NCI-H460 (cell line): ENCODE measurements around the gene NMT1. TPM values are rescaled to one million over a fixed set of nuclear protein-coding genes. Genes with fewer than 3 reads are reported as not detected.

Experiments used
- DNase-seq: peaks from one replicate; pipeline ENCODE4 v3.0.0-alpha.2; 2016; ENCODE audit warnings: low read depth; ENCODE audit errors: extremely low read depth
- total RNA-seq: library from RNA; depleted of rRNA; stranded (reverse); fragments of >200 nt; shearing (Covaris generic); gene quantifications from 2 replicates; pipeline ENCODE4 v1.2.3, GENCODE V29; 2014

The NMT1 gene
- total RNA-seq, 1 experiment from 2014 or later, result 88.9 TPM

DNA sequence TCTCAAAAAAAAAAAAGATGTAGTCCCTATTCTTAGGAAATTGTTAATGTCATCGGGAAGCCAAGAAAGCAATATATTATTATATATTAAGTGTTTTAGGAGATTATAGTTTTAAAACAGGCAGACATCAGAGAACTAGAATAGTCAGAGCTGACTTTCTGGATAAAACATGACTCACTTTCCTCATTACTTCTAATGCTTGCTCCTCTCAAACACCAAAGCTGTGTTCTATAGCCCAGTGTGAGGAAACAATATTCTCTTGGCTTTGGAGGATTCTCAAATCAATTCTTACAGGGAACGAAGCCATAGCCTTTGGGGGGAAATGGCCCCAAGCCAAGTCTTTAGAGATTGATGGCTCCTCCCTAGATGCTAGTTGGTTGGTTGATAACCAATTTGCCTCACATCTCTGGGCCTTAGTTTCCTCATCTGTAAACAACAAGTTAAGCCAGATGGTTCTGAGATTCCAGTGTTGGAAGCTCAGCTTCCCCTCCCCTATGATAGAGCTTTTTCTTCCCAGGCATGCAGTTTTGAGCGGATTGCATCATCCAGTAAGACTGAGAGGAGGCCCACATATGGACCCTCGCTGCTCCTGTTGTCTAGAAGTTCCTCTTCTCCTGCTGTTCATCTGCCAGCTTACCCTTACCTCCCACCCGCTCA lies 12.4 kb downstream of the NMT1 start:
- DNase-seq, result no peak

DNA sequence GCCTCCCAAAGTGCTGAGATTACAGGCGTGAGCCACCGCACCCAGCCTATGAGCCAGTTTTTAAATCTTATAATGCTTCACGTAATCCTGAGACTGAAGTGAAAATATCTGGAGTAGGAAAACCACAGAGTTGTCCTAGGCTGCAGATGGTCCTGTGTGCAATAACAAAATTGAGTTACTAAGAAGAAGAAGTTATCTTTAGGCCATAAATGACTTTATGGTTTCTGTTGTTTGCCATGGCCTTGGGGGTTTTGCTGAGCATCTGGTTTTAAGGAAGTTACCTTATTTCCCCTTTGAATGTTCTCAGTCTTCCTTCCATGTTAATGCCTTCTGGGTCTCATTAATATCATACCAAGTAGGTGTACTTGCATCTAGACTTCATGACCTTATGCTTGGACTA lies 16.5 kb downstream of the NMT1 start:
- DNase-seq, result no peak

DNA sequence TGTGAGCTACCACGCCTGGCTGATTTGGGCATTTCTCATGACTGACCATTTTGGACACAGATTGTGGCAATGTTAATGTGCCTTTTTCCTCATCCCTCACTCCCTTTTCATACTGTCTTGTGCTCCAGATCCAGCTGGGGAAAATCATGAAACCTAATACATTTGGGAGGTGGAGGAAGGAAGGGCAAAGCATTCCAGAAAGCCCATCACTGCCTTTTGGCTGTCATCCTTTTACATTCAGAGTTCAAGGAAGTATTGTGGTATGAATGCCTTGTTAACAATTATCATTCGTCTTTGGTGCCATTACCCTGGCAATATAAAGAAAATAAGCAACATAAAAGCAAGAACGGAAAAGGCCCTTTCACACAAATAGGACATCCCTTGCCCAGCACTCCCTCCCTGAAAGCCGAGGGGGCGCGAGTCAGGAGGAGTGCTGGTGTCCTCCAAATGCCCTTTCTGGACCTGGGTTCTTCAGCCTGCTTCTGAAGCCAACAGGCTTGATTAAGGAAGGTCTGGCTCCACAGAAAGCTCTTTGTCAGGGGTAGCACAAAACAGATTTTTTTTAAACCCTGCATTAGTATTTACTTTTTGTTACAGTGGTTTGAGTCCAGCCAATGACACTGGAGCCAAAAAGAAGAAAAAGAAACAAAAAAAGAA lies 20.1 kb downstream of the NMT1 start:
- DNase-seq, result no peak

DNA sequence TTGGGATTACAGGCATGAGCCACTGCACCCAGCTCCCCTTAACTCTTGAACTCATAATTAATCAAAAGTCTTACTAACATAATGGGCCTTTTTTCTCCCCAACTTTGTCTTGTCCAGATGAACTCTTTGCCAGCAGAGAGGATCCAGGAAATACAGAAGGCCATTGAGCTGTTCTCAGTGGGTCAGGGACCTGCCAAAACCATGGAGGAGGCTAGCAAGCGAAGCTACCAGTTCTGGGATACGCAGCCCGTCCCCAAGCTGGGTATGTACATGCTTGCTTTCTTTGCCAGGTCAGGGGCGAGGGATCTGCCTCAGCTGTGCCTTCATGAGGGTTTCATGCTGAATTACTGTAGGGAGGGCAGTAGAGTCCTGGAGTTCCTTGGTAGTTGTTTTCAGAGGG lies 25.3 kb downstream of the NMT1 start:
- no peak for DNase-seq

DNA sequence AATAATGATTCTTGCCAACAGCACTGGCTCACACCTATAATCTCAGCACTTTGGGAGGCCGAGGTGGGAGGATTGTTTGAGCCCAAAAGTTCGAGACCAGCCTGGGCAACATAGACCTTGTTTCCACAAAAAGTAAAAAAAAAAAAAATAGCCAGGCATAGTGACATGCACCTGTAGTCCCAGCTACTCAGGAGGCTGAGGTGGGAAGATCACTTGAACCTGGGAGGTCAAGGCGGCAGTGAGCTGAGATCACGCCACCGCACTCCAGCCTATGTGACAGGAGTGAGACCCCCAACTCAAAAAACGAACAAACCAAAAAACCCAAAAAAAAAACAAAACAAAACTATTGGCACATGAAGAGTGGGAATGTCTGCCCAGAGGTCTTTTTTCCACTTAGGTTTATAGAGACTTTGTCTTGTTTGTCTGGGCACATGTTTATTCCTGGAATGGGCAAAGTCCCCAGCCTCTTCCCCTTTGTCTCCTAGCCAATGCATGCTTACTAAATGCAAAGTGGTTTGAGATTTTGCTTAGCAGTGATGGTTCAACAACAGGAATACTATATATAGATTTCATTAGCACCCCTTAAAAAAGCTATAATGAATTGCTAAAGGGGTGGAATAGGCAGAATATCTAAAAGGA lies 25.9 kb downstream of the NMT1 start:
- DNase-seq, result no peak

DNA sequence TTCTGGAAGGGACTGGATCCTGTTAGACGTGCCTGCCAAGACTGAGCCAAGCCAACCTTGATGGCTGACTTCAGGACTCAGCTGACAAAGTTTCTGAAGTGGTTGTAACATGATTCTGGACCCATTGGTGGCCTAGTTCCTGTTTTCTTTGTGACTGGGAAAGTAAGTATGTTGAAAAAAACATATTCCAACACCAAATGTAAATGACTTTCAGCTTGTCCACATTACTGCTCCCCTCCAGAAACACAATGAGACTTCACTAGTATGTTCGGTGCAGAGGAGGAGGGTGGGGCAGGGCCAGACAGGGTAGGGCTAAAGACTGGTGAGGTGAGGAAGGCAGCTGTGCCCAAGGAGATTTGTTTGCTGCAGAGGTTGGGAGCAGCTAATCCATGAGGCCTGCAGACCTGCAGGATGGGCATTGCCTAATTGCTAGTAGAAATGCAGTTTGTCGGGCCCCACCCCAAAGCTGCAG lies 26.4 kb downstream of the NMT1 start:
- DNase-seq, result no peak

DNA sequence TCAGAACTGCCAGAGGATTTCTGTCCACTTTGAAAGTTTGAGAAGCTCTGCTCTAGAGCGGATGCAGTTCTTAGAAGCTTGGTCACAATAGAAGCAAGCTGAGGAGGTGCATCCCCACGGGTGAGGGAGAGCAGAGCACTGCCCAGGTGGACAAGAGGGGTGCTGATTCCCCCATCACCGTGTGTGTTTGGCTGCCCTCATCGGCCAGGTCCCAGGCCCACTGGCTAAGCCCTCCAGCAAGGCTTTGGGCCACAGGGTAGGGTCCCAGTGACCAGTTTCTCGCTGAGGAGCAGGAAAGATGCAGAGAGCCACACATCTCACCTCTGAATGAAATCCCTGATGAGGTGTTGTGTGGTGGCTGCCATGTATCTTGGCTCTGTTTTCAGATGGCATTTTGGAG lies 26.9 kb downstream of the NMT1 start:
- no peak for DNase-seq

DNA sequence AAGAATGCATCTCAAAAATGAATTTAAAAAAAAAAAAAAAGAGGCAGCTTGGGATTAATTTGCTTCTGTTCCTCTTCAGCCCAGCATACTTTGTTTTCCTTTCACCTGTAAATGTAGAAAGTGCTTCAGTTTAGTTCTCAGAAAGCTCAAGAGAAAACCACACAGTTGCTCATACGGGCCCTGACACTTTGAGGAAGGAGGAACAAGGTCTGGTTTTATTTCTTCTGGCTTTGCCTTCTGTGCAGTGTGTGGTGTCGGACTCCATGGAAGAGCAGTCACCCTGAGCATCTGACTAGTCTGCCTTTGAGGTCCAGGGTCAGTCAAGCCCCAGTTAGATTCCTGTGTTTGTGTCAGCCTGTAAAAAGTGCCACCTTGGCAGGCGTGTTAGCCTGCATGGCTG lies 27.6 kb downstream of the NMT1 start:
- no peak for DNase-seq

DNA sequence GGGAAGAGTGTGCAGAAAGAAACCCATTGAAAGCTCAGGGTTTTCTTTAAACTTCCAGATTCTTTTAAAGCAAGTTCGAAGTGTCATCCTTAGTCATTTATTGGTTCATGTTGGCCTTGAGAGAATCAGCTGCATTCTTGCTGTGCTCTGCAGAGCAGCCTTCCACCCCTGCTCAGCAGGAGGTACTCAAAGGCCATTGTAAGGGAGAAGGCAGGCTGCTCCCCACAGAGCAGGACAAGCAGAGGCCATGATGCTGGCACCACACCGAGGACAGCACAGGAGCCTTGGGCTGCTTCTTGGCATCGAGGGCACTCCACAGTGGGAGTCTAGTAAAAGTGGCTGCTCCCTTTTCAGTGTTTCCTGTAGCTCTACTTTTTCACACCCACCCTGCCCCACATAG lies 29.6 kb downstream of the NMT1 start:
- DNase-seq, result no peak

DNA sequence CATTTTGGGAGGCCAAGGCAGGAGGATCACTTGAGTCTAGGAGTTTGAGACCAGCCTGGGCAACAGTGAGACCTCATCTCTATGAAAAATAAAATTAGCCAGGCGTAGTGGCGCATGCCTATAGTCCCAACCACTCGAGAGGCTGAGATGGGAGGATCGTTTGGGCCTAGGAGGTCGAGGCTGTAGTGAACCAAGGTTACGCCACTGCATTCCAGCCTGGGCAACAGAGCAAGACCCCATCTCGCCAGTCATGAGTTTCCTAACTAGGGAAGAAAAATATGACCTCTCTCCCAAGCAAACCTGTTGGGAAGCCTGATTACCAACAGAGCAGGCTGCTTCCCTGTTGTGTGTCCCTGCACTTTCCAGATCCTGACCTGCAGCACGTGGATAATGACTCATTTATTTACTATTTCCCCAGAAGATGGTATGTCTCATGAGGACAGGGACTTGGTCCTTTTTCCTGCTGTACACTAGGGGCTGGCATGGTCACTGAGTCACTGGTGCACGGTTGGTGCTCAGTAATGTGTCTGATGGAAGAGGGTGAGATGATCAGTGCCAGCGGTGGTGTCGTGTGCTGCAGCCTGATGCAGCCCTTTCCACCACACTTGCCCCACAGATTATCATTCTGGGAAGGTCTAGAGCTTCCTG lies 30.8 kb downstream of the NMT1 start:
- no peak for DNase-seq

DNA sequence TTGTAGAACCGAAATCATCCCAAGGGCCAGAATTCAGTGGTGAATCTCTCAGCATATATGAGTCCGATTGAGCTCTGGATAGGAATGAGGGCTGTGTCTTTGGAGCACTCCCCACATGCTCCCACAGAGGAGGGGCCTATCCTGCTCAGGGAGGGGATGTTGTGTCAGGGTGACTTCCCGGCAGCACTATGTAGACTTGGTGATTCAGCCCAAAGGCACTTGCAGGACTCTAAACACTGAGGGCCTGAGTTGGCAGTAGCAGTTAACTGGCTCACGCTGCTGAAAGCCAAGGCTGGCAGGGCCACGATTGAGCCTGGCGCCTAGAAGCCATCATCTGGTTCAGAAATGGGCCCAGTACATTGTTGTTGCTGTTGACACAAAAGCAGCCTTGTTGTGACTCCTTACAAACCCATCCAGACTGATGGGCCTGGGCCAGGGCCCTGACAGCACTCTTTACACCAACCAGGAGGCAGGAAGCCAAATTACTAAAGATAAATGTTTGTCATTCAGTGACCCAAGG lies 31.9 kb downstream of the NMT1 start:
- DNase-seq, result peak; percentile 79

DNA sequence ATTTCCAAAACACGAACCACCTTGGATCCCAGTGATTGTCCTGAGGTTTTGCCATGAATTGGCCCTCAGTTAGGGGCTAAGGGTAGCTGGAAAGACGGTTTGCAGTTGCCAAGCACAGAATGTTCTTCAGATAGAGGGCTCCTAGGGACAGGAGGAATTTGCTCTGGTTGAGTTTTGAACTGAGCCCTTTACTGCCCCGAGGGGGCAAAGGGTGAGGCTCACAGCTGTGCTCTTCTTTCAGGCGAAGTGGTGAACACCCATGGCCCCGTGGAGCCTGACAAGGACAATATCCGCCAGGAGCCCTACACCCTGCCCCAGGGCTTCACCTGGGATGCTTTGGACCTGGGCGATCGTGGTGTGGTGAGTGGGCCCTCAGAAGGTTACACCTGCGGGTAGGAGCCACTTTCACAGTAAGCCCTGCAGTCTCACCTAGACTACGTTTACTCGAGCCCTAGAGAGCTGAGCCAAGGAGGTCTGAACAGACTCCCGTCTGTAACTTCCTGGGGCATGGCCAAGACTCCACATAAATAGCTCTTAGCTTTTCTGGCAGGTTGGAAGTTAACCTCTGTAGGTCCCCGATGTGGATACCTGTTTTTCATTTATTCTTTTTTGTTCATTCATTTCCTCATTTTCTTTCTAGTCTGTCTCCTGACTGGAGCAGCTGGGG lies 32.5 kb downstream of the NMT1 start:
- DNase-seq, result no peak

DNA sequence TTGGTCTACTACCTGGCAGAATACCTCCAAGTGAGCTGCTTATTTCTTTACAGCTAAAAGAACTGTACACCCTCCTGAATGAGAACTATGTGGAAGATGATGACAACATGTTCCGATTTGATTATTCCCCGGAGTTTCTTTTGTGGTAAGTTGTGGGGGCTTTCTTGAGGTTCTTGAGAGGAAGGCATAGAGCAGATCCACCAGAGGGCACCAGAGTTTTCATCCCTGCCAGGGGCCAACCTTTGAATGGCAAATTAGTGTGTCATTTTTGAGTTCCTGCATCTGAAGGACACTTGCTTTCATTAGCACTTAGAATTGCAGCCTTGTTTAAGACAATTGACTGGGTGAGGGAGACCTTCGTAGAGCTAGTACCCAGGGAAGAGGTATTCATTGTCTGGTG lies 35.0 kb downstream of the NMT1 start:
- no peak for DNase-seq

DNA sequence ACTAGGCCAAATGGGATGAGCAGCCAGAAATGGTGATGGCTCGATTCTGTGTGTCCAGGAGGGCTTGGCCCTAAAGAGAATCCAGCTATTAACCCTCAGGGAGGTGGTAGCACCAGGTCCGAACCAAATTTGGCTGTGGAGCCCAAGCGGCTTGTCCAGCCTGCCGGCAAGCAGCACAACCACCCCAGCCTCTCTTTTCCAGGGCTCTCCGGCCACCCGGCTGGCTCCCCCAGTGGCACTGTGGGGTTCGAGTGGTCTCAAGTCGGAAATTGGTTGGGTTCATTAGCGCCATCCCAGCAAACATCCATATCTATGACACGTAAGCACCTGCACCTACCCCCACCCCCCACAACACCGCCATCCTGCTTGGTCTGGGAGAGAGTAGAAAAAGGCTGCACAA lies 35.8 kb downstream of the NMT1 start:
- no peak for DNase-seq

DNA sequence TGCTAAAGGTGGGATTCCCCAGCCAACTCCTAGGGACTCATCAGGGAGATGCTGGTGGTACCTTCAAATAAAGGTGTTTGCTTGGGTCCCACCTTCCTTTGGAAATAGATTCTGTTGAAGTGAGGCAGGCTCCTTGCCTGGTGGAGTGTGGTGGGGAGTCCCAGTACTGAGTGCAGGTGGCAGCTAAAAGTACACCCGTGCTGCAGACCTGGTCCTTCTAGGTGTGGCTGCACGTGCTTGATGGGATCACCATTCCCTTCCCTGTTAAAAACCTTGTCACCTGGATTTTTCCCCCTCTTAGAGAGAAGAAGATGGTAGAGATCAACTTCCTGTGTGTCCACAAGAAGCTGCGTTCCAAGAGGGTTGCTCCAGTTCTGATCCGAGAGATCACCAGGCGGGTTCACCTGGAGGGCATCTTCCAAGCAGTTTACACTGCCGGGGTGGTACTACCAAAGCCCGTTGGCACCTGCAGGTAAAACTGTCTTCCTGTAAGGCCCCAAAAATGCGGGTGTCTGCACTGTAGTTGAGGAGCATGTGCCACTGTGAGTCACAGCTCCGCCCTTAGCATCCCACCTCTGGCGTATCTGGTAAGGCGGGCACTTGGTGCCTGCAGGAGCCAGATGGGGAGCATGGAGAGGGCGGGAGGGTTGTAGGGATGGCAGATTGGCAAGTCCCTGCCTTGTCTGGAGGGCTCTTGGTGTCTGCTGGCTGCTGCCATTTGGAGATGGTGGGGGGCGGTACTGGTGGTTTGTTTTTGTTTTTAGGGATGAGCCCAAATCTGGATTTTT lies 37.2 kb downstream of the NMT1 start:
- DNase-seq, result no peak

DNA sequence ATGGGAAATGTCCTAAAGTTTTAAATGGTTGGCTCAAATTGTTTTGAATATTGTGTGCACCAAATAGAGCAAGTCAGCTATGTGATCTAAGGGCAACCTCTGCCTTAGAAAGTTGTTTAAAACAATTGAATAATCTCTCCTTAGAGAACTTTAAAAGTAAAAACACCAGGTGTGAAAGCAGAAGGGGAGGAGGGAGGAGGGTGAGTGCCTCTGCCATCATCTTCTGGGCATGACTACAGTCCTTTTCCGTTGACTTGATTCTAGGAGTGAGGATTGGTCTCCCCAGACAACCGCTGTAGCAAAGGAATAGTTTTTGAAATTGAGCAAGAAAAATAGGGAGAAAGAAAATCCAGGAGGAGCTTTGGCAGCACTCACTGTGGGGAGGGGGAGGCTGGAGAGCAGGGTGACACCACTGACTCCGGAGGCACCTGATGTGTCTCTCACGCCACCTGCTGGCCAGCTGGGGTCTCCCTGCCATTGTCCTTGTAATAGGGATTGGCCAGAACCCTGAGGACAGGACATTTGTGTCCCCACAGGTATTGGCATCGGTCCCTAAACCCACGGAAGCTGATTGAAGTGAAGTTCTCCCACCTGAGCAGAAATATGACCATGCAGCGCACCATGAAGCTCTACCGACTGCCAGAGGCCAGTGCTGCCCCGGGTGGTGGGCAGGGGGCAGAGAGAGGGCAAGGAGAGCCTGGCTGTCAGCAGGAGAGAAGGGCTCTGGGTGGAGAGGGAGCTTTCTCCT lies 37.9 kb downstream of the NMT1 start:
- DNase-seq, result peak; percentile 86

DNA sequence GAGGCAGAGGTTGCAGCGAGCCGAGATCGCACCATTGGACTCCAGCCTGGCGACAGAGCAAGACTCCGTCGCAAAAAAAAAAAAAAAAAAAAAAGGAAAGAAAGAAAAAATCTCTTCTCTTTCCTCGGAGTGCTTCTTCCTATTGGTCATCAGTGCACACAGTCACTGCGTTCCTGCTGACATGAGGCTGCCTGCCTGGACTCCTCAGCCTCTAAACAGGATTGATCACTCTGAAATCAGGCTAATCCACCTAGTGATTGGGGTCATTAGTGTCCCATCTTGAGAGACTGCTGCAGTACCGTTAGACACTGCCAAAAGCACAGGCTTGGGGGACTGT lies 40.4 kb downstream of the NMT1 start:
- no peak for DNase-seq

DNA sequence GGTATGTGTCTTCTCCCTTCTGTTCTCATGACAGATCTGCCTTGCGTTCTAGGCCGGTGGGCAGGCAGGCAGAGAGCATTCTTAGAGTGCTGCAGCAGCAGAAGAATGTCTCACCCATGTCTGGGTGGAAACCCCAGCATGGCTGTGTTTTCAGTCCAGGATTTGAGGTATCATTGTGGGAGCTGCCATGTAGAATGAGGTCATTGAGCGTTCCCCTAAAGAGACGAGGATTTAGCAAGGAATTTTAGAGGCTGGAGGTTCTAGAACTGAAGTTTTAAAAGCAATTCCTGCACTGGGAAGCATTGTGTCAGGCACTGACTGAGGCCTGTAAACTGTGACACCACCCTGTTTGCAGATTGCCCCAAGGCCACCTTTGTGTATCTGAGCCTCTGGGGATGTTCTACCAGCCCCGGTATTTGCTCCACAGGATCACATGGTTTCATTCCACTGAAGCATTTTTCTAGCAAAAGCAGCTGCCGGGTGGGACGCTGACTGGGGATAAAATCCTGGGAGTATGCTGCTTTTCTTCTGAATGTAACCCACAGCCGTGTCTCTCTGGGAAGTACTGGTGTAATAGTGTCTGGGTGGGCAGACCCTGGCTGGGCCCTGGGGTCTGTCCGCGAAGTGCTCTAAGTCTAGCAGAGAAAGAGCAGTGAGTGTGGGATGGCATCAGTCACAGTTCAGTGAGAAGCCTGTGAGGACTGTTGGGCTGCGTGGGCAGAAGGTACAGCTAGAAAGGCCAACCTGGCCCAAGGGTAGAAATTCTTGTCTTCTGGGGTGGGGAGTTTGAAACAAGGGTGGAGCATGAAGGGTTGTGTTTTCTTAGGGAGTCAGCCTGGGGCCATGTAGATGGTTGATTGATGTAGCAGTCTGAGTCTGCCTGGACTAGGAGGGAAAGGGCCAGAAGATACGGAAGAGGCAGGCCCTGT lies 41.0 kb downstream of the NMT1 start:
- DNase-seq, result no peak
